Measurements from ENCODE around the gene GGA2.

The GGA2 gene

GRCh38 chr16:23452572-23453337, 57.5 kb downstream of the GGA2 start, which contains the start of gene COG7 (continued):
- TF ChIP-seq ZNF2 (tag by site-specific recombination; IDR thresholded peaks at IDR 0.05) (peak; percentile 76), YY2 (tag by site-specific recombination; IDR thresholded peaks at IDR 0.05) (peak; percentile 63; the same call in 1 of the 2 replicates), ZBTB20 (tag by site-specific recombination; IDR thresholded peaks at IDR 0.05) (peak; percentile 72), HOXD13 (CRISPR knock-in tag; IDR thresholded peaks at IDR 0.05; ENCODE audit: borderline replicate concordance) (no peak), ZNF585B (tag by site-specific recombination; IDR thresholded peaks at IDR 0.05) (no peak), ZNF561 (tag by site-specific recombination; IDR thresholded peaks at IDR 0.05; ENCODE audit: borderline replicate concordance) (peak; percentile 68; the same call in 1 of the 2 replicates), ZNF426 (tag by site-specific recombination; IDR thresholded peaks at IDR 0.05) (no peak), ZBTB17 (tag by site-specific recombination; IDR thresholded peaks at IDR 0.05) (peak; percentile 97), TCF7L2 (IDR thresholded peaks at IDR 0.05; ENCODE audit: borderline replicate concordance, low read depth, low read length) (no peak), YY1 (tag by site-specific recombination; IDR thresholded peaks at IDR 0.05) (peak; percentile 82; the same call in 1 of the 2 replicates), HOXC10 (CRISPR knock-in tag; IDR thresholded peaks at IDR 0.05) (peak; percentile 51; the same call in 1 of the 2 replicates), ZBTB1 (tag by site-specific recombination; IDR thresholded peaks at IDR 0.05) (no peak), ELK4 (IDR thresholded peaks at IDR 0.05; ENCODE audit: borderline replicate concordance, low read depth, low read length) (no peak), PRDM10 (tag by site-specific recombination; IDR thresholded peaks at IDR 0.05) (peak; percentile 81), KLF16 (tag by site-specific recombination; IDR thresholded peaks at IDR 0.05) (peak; percentile 94; the same call in 1 of the 2 replicates), RBAK (tag by site-specific recombination; IDR thresholded peaks at IDR 0.05) (no peak), ZNF645 (tag by site-specific recombination; IDR thresholded peaks at IDR 0.05) (no peak), ZNF571 (tag by site-specific recombination; IDR thresholded peaks at IDR 0.05) (no peak), ZNF394 (tag by site-specific recombination; IDR thresholded peaks at IDR 0.05; ENCODE audit: borderline replicate concordance) (peak; percentile 38; the same call in 1 of the 2 replicates), SP7 (tag by site-specific recombination; IDR thresholded peaks at IDR 0.05) (peak; percentile 78), ZBTB10 (tag by site-specific recombination; IDR thresholded peaks at IDR 0.05) (0 out of 2 replicates have a peak, but pooled peaks have one; percentile 33), SALL2 (tag by site-specific recombination; IDR thresholded peaks at IDR 0.05; ENCODE audit: borderline replicate concordance) (no peak)
- TF ChIP-seq, protein P1, sequence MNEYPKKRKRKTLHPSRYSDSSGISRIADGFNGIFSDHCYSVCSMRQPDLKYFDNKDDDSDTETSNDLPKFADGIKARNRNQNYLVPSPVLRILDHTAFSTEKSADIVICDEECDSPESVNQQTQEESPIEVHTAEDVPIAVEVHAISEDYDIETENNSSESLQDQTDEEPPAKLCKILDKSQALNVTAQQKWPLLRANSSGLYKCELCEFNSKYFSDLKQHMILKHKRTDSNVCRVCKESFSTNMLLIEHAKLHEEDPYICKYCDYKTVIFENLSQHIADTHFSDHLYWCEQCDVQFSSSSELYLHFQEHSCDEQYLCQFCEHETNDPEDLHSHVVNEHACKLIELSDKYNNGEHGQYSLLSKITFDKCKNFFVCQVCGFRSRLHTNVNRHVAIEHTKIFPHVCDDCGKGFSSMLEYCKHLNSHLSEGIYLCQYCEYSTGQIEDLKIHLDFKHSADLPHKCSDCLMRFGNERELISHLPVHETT (tag by site-specific recombination; IDR thresholded peaks at IDR 0.05): peak; percentile 80

Measured in HEK293 (cell line).